ENCODE results near the gene ARHGEF28.

ARHGEF28 gene

GRCh38 chr5:73617510-73618279 lies 8.3 kb upstream of the ARHGEF28 start:
- H3K4me3 ChIP-seq (ENCODE audit: low read depth, low read length) = no peak overlapping the region
- ChIA-PET CTCF (interaction anchor here (1.1 to 1.5 kb wide), 4 partner anchors 21 to 166 kb away, joined by 3 to 6 read pairs (median 4); no protein-coding TSS in a partner anchor), POLR2A (no interaction called here)
- no peak for DNase-seq (ENCODE audit: low read depth, low spot score)
- TF ChIP-seq CTCF (IDR thresholded peaks at IDR 0.05; ENCODE audit: insufficient read depth, low read length, missing control alignments) = no peak

GRCh38 chr5:73619606-73620333 lies 6.2 kb upstream of the ARHGEF28 start:
- POLR2A ChIA-PET = interaction anchor here (0.7 kb wide), 1 partner anchor 11 kb away, joined by 3 read pairs; no protein-coding TSS in a partner anchor
- CTCF ChIA-PET = interaction anchor here (0.9 to 1.0 kb wide), 2 partner anchors 14 to 29 kb away, joined by 5 read pairs; no protein-coding TSS in a partner anchor
- no peak for TF ChIP-seq CTCF (IDR thresholded peaks at IDR 0.05; ENCODE audit: insufficient read depth, low read length, missing control alignments)
- H3K4me3 ChIP-seq (ENCODE audit: low read depth, low read length) = no peak overlapping the region
- no peak for DNase-seq (ENCODE audit: low read depth, low spot score)

GRCh38 chr5:73620334-73620687 lies 5.7 kb upstream of the ARHGEF28 start:
- no peak for TF ChIP-seq CTCF (IDR thresholded peaks at IDR 0.05; ENCODE audit: insufficient read depth, low read length, missing control alignments)
- H3K4me3 ChIP-seq (ENCODE audit: low read depth, low read length) = no peak overlapping the region
- POLR2A ChIA-PET = no interaction called here
- no peak for DNase-seq (ENCODE audit: low read depth, low spot score)
- CTCF ChIA-PET = interaction anchor here (0.9 to 1.0 kb wide), 2 partner anchors 15 to 30 kb away, joined by 5 read pairs; no protein-coding TSS in a partner anchor

GRCh38 chr5:73623060-73623459 lies 2.9 kb upstream of the ARHGEF28 start:
- no peak for DNase-seq (ENCODE audit: low read depth, low spot score)

GRCh38 chr5:73623901-73624404 lies 2.0 kb upstream of the ARHGEF28 start:
- DNase-seq (ENCODE audit: low read depth, low spot score) = no peak
- CTCF ChIA-PET = interaction anchor here (1.9 to 2.5 kb wide), 3 partner anchors 33 to 170 kb away, joined by 7 to 9 read pairs (median 7); no protein-coding TSS in a partner anchor
- POLR2A ChIA-PET = no interaction called here

More at GRCh38 chr5:73623060-73623459, 2.9 kb upstream of the ARHGEF28 start:
- ChIA-PET CTCF (interaction anchor here (2.0 to 2.5 kb wide), 3 partner anchors 25 to 70 kb away, joined by 5 to 9 read pairs (median 9); no protein-coding TSS in a partner anchor), POLR2A (no interaction called here)
- no peak for TF ChIP-seq CTCF (IDR thresholded peaks at IDR 0.05; ENCODE audit: insufficient read depth, low read length, missing control alignments)
- no peak overlapping the region for H3K4me3 ChIP-seq (ENCODE audit: low read depth, low read length)

More at GRCh38 chr5:73623901-73624404, 2.0 kb upstream of the ARHGEF28 start:
- TF ChIP-seq CTCF (IDR thresholded peaks at IDR 0.05; ENCODE audit: insufficient read depth, low read length, missing control alignments) = no peak
- H3K4me3 ChIP-seq (ENCODE audit: low read depth, low read length) = no peak overlapping the region

Measured in AG04449 (cell line).